ENCODE data around the gene CBX2.

CBX2 gene

GRCh38 chr17:79792341-79792871, 14.5 kb downstream of the CBX2 start:
- H3K9ac ChIP-seq, result no peak overlapping the region
- H3K79me2 ChIP-seq (ENCODE audit: insufficient read depth, low read depth), result no peaks in the 10 kb centered on the region
- no peak overlapping the region for H3K4me3 ChIP-seq (IDR thresholded peaks at IDR 0.05; ENCODE audit: insufficient read depth, low read depth, low read length)
- peaks cover 6% of the 10 kb centered on the region for H3K4me1 ChIP-seq (ENCODE audit: low read depth, poor library complexity, severe bottlenecking)
- H3K27me3 ChIP-seq (ENCODE audit: insufficient read depth, low read depth), result peaks cover 40% of the 10 kb centered on the region
- no peak overlapping the region for H3K27ac ChIP-seq
- no peaks in the 10 kb centered on the region for H3K36me3 ChIP-seq (ENCODE audit: insufficient read depth)
- no peak overlapping the region for H2AFZ ChIP-seq (ENCODE audit: low read depth)
- H3K4me2 ChIP-seq, result no peak overlapping the region
- H4K20me1 ChIP-seq (ENCODE audit: insufficient read depth), result no peaks in the 10 kb centered on the region
- TF ChIP-seq CTCF (conservative IDR thresholded peaks at IDR 0.05; ENCODE audit: low read depth, low read length), result no peak

- Histone ChIP-seq H3K4me3 (IDR thresholded peaks at IDR 0.05; ENCODE audit: insufficient read depth, low read depth, low read length) (no peak overlapping the region), H3K27ac (no peak overlapping the region), H4K20me1 (ENCODE audit: insufficient read depth) (no peaks in the 10 kb centered on the region), H2AFZ (ENCODE audit: low read depth) (no peak overlapping the region), H3K79me2 (ENCODE audit: insufficient read depth, low read depth) (no peaks in the 10 kb centered on the region), H3K36me3 (ENCODE audit: insufficient read depth) (no peaks in the 10 kb centered on the region), H3K4me1 (ENCODE audit: low read depth, poor library complexity, severe bottlenecking) (peaks cover 6% of the 10 kb centered on the region), H3K9ac (no peak overlapping the region), H3K27me3 (ENCODE audit: insufficient read depth, low read depth) (peaks cover 37% of the 10 kb centered on the region), H3K4me2 (no peak overlapping the region)
- TF ChIP-seq CTCF (conservative IDR thresholded peaks at IDR 0.05; ENCODE audit: low read depth, low read length), result no peak
These were observed 15.3 kb downstream of the CBX2 start for GRCh38 chr17:79792984-79793923.

- H3K27me3 ChIP-seq (ENCODE audit: insufficient read depth, low read depth), result peaks cover 37% of the 10 kb centered on the region
- TF ChIP-seq CTCF (conservative IDR thresholded peaks at IDR 0.05; ENCODE audit: low read depth, low read length), result no peak
- H3K27ac ChIP-seq, result no peak overlapping the region
- H4K20me1 ChIP-seq (ENCODE audit: insufficient read depth), result no peaks in the 10 kb centered on the region
- peaks cover 6% of the 10 kb centered on the region for H3K4me1 ChIP-seq (ENCODE audit: low read depth, poor library complexity, severe bottlenecking)
- H3K4me3 ChIP-seq (IDR thresholded peaks at IDR 0.05; ENCODE audit: insufficient read depth, low read depth, low read length), result no peak overlapping the region
- H3K79me2 ChIP-seq (ENCODE audit: insufficient read depth, low read depth), result no peaks in the 10 kb centered on the region
- no peak overlapping the region for H3K4me2 ChIP-seq
- no peak overlapping the region for H3K9ac ChIP-seq
- H2AFZ ChIP-seq (ENCODE audit: low read depth), result no peak overlapping the region
- no peaks in the 10 kb centered on the region for H3K36me3 ChIP-seq (ENCODE audit: insufficient read depth)
These were observed 16.0 kb downstream of the CBX2 start for GRCh38 chr17:79793924-79794304.

GRCh38 chr17:79794659-79795511, 16.9 kb downstream of the CBX2 start:
- no peaks in the 10 kb centered on the region for H4K20me1 ChIP-seq (ENCODE audit: insufficient read depth)
- no peaks in the 10 kb centered on the region for H3K36me3 ChIP-seq (ENCODE audit: insufficient read depth)
- TF ChIP-seq CTCF (conservative IDR thresholded peaks at IDR 0.05; ENCODE audit: low read depth, low read length), result no peak
- peaks cover 38% of the 10 kb centered on the region for H3K27me3 ChIP-seq (ENCODE audit: insufficient read depth, low read depth)
- H3K9ac ChIP-seq, result no peak overlapping the region
- H3K27ac ChIP-seq, result no peak overlapping the region
- H3K4me2 ChIP-seq, result no peak overlapping the region; the same call in 1 of the 2 replicates
- H3K4me1 ChIP-seq (ENCODE audit: low read depth, poor library complexity, severe bottlenecking), result peaks cover 12% of the 10 kb centered on the region
- H2AFZ ChIP-seq (ENCODE audit: low read depth), result no peak overlapping the region
- H3K79me2 ChIP-seq (ENCODE audit: insufficient read depth, low read depth), result no peaks in the 10 kb centered on the region
- no peak overlapping the region for H3K4me3 ChIP-seq (IDR thresholded peaks at IDR 0.05; ENCODE audit: insufficient read depth, low read depth, low read length)
